Activated CD4-positive, alpha-beta memory T cell treated with anti-CD3 and anti-CD28 coated beads, Interleukin-2, amount 10 ng/mL, durations not matched to agents 7 days and 5 days (primary cell): ENCODE measurements around the gene WDFY2. TPM values are rescaled to one million over a fixed set of nuclear protein-coding genes. Genes with fewer than 3 reads are reported as not detected.
A peak's percentile ranks its signal among the peaks of the same experiment; 100 is the strongest.

ENCODE experiments used
- CTCF ChIA-PET: fragments of 350-600 bp; sonication (Branson Sonifier 250); formaldehyde crosslinking; loops from one replicate; lab custom pipeline; 2021; ENCODE audit warnings: antibody characterized with exemption, inconsistent platforms; lab: Charles Lee
- POLR2A ChIA-PET: fragments of 350-600 bp; sonication (Branson Sonifier 250); formaldehyde crosslinking; loops from one replicate; lab custom pipeline; 2021; ENCODE audit warnings: antibody characterized with exemption; lab: Charles Lee
- DNase-seq: peaks from one replicate; pipeline ENCODE4 v3.0.0-alpha.2; 2020
- H3K27ac Mint-ChIP-seq: one replicate; pipeline ENCODE4 v1.8.0; 2021; ENCODE audit warnings: mild to moderate bottlenecking, mixed read lengths
- H3K27me3 Mint-ChIP-seq: one replicate; pipeline ENCODE4 v1.8.0; 2021; ENCODE audit warnings: mixed read lengths
- H3K36me3 Mint-ChIP-seq: one replicate; pipeline ENCODE4 v1.8.0; 2021; ENCODE audit warnings: low read depth, mixed read lengths
- H3K4me1 Mint-ChIP-seq: one replicate; pipeline ENCODE4 v1.8.0; 2021; ENCODE audit warnings: mixed read lengths
- H3K4me3 Mint-ChIP-seq: one replicate; pipeline ENCODE4 v1.8.0; 2021; ENCODE audit warnings: mild to moderate bottlenecking, mixed read lengths
- H3K9me3 Mint-ChIP-seq: one replicate; pipeline ENCODE4 v1.8.0; 2021; ENCODE audit warnings: mixed read lengths
- total RNA-seq, 2 experiments: library from RNA; stranded (reverse); gene quantifications; one replicate each; pipeline ENCODE4 v1.2.3, GENCODE V29; 2021

WDFY2 gene
- total RNA-seq, 2 experiments from 2014 or later, result 12.2 to 14.1 TPM

DNA sequence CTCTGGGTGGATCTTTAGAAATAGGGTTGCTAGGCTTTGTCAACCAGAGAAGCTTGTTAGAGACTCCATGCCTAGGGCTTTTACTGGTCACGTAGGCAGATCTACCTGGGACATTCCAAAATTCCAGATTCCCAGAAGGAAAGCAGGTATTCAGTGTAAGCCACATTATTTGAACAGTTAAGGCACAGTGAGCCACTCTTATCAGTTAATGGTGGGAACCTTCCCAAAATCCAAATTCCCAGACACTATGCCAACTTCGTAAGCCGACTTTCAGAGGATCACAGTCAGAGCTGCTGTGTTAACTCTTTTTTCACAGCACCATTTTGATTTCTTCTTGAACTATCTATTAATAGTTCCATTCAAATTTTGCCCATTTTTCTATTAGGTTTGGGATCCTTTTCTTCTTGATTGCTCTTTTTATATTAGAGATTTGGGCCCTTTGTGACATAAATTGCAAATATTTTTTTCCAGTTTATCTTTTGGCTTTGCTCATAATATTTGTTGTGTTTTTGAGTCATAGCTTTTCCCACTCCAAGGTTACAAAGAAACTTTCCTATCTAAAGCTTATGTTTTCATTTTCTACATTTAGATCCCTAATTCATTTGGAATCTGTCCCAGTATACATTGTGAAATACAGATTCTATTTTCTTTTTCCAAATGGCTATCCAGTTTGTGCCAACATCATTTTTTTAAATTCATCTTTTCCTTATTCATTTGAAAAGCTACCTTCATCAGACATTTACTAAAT, 142.4 kb downstream of the WDFY2 start:
- DNase-seq, result no peak
- H3K4me3 Mint-ChIP-seq, result no peak overlapping the region
- peaks cover 5% of the 10 kb centered on the region for H3K4me1 Mint-ChIP-seq
- H3K27me3 Mint-ChIP-seq, result no peaks in the 10 kb centered on the region
- no peak overlapping the region for H3K27ac Mint-ChIP-seq
- ChIA-PET CTCF (interaction anchor here (0.6 kb wide), 1 partner anchor 389 kb away, joined by 3 read pairs; no protein-coding TSS in a partner anchor), POLR2A (no interaction called here)
- H3K9me3 Mint-ChIP-seq, result no peaks in the 10 kb centered on the region
- peaks cover 16% of the 10 kb centered on the region for H3K36me3 Mint-ChIP-seq

DNA sequence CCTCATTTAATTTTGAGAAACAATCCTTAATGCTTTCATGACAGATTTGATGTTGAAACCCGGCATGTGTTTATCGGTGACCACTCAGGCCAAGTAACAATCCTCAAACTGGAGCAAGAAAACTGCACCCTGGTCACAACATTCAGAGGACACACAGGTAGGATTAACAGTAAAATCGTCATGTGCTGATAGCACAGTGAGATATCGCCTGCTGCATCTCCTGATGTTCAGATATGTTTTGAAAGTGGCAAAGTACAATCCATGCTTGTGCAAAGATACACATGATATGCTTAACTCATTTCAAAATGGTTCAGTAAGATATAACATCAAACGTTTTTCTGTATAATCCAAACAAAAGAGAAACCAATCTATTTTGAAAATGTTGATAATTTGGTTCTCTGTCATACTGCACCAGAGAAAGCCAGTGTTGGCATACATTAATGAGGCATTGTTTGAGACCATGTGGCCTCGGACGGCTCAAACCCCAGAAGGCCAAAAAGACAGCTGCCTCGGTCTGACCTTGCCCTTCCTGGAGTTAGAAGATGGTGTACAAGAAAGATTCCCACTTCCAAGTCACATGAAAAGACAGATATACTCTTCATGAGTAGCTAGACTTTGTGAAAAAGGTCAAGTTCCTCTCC, 143.5 kb downstream of the WDFY2 start:
- DNase-seq, result no peak
- Mint-ChIP-seq H3K4me1 (peaks cover 6% of the 10 kb centered on the region), H3K27me3 (no peaks in the 10 kb centered on the region), H3K27ac (no peak overlapping the region), H3K4me3 (no peak overlapping the region), H3K9me3 (no peaks in the 10 kb centered on the region), H3K36me3 (peaks cover 19% of the 10 kb centered on the region)
- ChIA-PET POLR2A (no interaction called here), CTCF (no interaction called here)

DNA sequence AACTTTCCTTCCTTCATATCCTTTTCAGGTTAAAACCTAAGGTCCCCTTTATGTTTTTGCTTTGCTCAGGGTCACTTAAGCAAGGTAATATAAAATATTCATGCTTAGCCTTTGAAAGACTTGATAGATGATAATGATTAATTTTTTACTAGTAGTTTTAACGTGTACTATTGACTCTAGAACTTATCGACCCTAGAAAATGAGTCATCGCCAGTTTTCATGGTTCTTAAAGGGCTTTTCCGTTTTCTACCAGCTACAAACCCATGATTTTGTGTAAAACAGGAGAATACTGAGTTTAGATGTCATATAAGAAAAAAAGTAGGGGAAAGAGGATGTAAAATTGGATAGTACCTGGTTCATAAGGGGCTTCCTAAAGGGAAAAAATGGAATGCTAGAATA, 144.0 kb downstream of the WDFY2 start:
- no peak for DNase-seq
- Mint-ChIP-seq H3K27ac (no peak overlapping the region), H3K4me1 (peaks cover 6% of the 10 kb centered on the region), H3K4me3 (no peak overlapping the region), H3K27me3 (no peaks in the 10 kb centered on the region), H3K36me3 (peaks cover 19% of the 10 kb centered on the region), H3K9me3 (no peaks in the 10 kb centered on the region)
- ChIA-PET POLR2A (no interaction called here), CTCF (no interaction called here)

DNA sequence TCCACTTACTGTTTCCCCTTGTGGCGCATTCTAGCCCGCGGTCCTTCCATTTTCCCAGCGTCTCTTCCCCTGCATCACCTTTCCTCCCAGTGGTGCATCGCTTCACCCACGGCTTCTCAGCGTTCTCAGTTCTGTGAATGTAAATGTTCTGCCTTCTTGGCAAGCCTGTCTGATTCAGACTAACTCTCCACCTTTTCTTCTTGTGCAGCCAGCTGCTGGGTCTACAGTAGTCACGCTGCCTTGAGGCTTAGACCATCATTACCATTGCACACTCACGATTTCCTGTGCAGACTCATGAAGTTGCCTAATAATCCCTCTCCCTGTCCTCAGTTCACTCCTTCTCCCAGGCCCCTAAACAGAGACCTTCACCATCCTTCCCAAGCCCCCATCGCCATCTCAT, 144.7 kb downstream of the WDFY2 start:
- Mint-ChIP-seq H3K27me3 (no peaks in the 10 kb centered on the region), H3K27ac (no peak overlapping the region), H3K36me3 (peaks cover 25% of the 10 kb centered on the region), H3K4me3 (no peak overlapping the region), H3K9me3 (no peaks in the 10 kb centered on the region), H3K4me1 (peaks cover 6% of the 10 kb centered on the region)
- ChIA-PET CTCF (no interaction called here), POLR2A (interaction anchor here (0.7 to 1.3 kb wide), 3 partner anchors 35 to 39 kb away, joined by 3 read pairs; no protein-coding TSS in a partner anchor)
- no peak for DNase-seq

DNA sequence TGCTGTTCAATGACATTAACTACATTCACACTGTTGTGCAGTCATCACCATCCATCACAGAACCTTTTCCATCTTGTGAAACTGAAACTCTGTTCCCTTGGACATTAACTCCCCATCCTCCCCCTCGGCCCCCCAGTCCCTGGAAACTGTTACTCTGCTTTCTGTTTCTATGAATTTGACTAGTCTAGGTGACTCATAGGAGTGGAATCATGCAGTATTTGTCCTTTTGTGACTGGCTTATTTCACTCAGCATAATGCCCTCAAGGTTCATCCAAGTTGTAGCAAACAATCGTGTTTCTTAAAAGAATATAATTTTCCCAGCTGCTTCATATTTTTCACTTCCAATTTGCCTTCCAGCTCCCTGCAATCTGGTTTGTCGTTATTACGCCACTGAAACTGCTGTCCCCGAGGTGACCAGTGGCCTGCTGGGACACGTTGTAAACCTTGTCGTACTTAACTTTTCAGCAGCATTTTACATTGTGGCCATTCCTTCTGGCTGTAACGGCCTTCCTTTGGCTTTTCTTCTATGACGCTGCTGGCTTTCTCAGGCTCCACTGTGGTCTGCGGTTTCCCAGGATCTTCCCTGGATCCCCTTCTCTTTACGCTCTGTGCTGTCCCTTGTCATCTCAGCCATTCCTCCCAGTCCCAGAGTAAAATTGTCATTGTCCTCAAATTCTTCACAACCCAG, 145.7 kb downstream of the WDFY2 start:
- H3K4me1 Mint-ChIP-seq, result peaks cover 6% of the 10 kb centered on the region
- ChIA-PET POLR2A (interaction anchor here (1.0 to 1.3 kb wide), 2 partner anchors 34 to 36 kb away, joined by 3 read pairs; no protein-coding TSS in a partner anchor), CTCF (no interaction called here)
- peak; percentile 26 for DNase-seq
- peaks cover 25% of the 10 kb centered on the region for H3K36me3 Mint-ChIP-seq
- H3K27ac Mint-ChIP-seq, result no peak overlapping the region
- H3K27me3 Mint-ChIP-seq, result no peaks in the 10 kb centered on the region
- H3K4me3 Mint-ChIP-seq, result no peak overlapping the region
- H3K9me3 Mint-ChIP-seq, result no peaks in the 10 kb centered on the region

DNA sequence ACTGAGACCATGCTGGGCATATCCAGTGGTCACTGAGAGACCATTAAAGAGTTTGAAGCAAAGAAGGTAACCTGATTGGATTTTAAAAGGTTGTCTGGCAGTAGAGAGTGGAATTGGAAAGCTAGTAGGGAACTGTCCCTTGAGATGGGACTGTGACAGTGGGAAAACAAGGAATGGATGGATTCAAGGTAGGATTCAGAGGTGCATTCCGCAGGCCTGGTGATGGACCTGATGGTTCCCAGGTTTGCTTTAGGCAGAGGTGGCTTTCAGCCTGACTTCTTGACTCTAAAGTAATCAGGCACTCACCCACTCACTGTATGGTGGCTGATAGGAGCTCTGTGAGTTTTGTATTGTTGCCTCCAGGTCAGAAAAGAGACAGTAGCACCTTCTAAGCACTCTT, 146.7 kb downstream of the WDFY2 start:
- Mint-ChIP-seq H3K27me3 (no peaks in the 10 kb centered on the region), H3K4me3 (no peak overlapping the region), H3K36me3 (peaks cover 28% of the 10 kb centered on the region), H3K9me3 (no peaks in the 10 kb centered on the region), H3K27ac (no peak overlapping the region), H3K4me1 (peaks cover 6% of the 10 kb centered on the region)
- no peak for DNase-seq
- CTCF ChIA-PET, result no interaction called here
- POLR2A ChIA-PET, result interaction anchor here (0.6 kb wide), 1 partner anchor 10 kb away, joined by 3 read pairs; no protein-coding TSS in a partner anchor

DNA sequence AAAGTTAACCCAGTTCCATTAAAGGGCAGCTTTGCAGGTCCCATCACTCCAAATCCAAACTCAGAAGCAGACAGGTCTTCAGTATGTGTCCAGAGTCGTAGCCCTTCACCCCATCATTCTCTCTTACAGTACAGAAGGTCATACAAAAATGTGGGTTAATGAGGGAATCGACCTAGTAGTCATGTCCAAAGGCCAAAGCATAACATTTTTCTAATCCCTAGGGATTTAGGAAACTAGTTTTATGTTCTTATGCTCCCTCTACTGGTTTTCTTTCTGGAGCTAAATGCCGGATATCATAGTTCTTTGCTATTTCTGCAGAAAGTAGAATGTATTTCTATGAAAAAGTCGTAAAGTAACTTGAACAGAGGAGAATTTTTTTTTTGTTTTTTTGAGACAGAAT, 147.5 kb downstream of the WDFY2 start:
- POLR2A ChIA-PET, result no interaction called here
- H3K27ac Mint-ChIP-seq, result no peak overlapping the region

DNA sequence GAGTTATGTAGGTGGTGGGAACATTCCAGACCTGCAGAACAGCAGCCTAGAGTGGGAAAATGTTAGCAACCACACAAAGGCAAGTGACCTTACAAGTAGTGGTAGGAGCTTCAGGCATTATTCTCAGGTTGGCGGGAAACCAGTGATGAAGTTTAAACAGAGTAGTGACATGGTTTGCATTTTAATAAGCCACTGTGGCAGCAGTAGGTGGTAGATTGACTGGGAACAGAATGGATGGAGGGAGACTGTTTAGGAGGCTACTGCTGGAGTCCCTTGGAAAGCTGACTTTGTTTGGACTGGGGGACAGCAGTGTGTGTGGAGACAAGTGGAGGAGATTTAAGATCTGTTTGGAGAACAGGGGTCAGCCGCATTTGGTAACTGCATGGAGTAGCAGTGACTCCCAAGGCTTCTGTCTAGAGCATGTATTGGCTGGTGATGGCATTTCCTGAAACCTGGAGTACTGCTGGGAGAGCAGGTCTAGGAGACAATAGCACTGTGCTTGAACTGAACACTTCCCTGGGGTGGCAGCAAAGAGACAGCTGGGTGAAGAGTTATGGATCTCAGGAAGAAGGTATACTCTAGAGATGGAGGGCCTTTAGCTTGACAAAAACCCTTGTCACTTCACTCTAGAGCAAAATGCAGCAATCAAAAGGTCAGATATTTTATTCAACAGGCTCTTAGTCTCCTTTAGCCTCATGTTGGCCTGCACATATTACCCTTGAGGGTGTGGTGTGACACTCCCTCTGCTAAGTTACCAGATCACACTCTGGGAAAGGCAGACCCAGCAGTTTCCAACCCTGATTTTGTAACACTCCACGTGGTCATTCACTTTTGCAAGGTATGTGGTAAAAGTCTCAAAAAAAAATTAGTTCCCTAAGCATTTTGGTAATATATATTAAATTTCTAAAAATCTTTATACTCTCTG, 149.4 kb downstream of the WDFY2 start:
- no peaks in the 10 kb centered on the region for H3K9me3 Mint-ChIP-seq
- DNase-seq, result no peak
- H3K4me3 Mint-ChIP-seq, result no peak overlapping the region
- H3K27me3 Mint-ChIP-seq, result no peaks in the 10 kb centered on the region
- no peak overlapping the region for H3K27ac Mint-ChIP-seq
- H3K4me1 Mint-ChIP-seq, result peaks cover 15% of the 10 kb centered on the region
- CTCF ChIA-PET, result no interaction called here
- POLR2A ChIA-PET, result interaction anchor here (1.4 kb wide), 1 partner anchor 281 kb away, joined by 3 read pairs; the partner anchor contains the start of gene INTS6
- H3K36me3 Mint-ChIP-seq, result peaks cover 20% of the 10 kb centered on the region

More for the DNA sequence above, 147.5 kb downstream of the WDFY2 start:
- DNase-seq, result no peak
- H3K36me3 Mint-ChIP-seq, result peaks cover 27% of the 10 kb centered on the region
- no peaks in the 10 kb centered on the region for H3K9me3 Mint-ChIP-seq
- CTCF ChIA-PET, result no interaction called here
- H3K4me3 Mint-ChIP-seq, result no peak overlapping the region
- no peaks in the 10 kb centered on the region for H3K27me3 Mint-ChIP-seq
- H3K4me1 Mint-ChIP-seq, result peaks cover 6% of the 10 kb centered on the region

DNA sequence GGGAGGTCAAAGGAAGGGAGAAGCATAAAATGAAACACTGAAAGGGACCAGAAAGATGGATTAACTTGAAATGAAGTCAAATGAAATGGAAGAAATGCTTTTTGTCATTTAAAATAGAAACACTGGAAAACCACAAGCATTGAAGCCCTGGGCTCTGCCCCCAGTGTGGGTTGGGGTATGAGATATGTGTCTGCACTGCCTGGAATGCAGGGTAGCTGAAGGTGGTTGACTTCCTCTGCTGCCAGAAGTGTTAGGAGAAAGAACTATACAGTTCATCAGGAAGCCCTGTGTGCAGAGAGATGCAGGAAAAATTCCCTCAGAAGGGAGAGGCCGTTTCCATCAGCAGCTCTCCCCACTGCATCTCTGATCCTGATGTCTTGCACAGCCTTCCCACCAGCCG, 150.5 kb downstream of the WDFY2 start:
- Mint-ChIP-seq H3K36me3 (peaks cover 32% of the 10 kb centered on the region), H3K27me3 (no peaks in the 10 kb centered on the region), H3K4me1 (peaks cover 19% of the 10 kb centered on the region), H3K9me3 (no peaks in the 10 kb centered on the region), H3K4me3 (no peak overlapping the region), H3K27ac (no peak overlapping the region)
- ChIA-PET POLR2A (no interaction called here), CTCF (no interaction called here)
- DNase-seq, result no peak

DNA sequence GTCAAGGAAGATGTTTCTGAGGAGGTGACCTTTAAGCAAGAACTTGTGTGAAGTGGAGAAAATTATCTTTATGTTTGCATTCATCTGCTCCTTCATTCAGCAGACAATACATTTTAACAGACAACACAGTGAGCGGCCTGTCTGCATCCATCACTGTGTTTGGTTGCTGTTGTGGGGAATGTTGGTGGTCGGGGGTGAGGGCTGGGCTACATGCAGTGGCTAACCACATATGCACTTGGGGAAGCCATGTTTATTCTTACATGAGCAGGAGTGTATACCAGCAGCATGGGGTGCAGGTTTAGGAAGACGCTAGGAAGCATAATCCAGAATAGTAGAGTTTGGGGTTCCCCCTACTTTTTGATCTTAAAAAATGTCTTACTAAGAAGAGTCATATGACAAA, 153.3 kb downstream of the WDFY2 start:
- no peaks in the 10 kb centered on the region for H3K9me3 Mint-ChIP-seq
- H3K4me1 Mint-ChIP-seq, result peaks cover 13% of the 10 kb centered on the region
- DNase-seq, result peak; percentile 22
- H3K27me3 Mint-ChIP-seq, result no peaks in the 10 kb centered on the region
- peaks cover 44% of the 10 kb centered on the region for H3K36me3 Mint-ChIP-seq
- ChIA-PET POLR2A (no interaction called here), CTCF (no interaction called here)
- peak overlapping the region; percentile 55 for H3K27ac Mint-ChIP-seq
- peak overlapping the region; percentile 15 for H3K4me3 Mint-ChIP-seq

DNA sequence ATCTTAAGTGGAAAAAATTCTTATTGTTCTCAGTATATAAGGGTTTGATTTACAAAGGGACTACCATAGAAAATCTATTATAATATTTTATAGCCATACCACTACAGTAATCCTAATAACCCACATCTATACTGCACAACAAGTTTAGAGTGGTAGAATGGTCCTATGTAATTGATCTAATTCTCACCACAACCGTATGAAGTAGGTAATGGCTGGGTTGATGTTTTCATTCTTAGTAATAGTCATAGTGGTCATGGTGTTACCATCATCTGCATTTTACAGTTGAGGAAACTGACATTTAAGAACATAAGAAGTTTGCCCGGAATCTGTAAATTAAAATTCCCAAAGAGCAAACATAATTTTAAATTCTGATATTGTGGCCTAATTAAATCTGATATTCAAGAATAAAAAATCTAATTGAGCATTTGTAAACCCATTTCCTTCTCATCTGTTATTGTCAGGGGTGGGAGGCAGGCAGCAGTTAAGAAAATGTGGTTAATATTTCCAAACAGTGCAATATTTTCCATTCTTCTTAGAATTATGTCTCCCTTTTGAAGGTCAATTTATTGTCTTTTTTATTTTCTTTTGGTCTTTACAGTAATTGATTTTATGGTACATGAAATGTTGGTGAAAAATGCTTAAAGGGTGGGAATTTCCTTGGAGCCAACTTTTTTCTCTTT, 154.1 kb downstream of the WDFY2 start:
- no peak for DNase-seq
- no peak overlapping the region for H3K4me3 Mint-ChIP-seq
- H3K27me3 Mint-ChIP-seq, result no peaks in the 10 kb centered on the region
- no peak overlapping the region for H3K27ac Mint-ChIP-seq
- peaks cover 47% of the 10 kb centered on the region for H3K36me3 Mint-ChIP-seq
- no peaks in the 10 kb centered on the region for H3K9me3 Mint-ChIP-seq
- ChIA-PET POLR2A (no interaction called here), CTCF (no interaction called here)
- peaks cover 13% of the 10 kb centered on the region for H3K4me1 Mint-ChIP-seq
